ENCODE data around the gene KIF21A. TPM values are rescaled to one million over a fixed set of nuclear protein-coding genes. Genes with fewer than 3 reads are reported as not detected.

Gene KIF21A
- total RNA-seq, 2 experiments from 2014 or later: 28.5 to 30.5 TPM

DNA sequence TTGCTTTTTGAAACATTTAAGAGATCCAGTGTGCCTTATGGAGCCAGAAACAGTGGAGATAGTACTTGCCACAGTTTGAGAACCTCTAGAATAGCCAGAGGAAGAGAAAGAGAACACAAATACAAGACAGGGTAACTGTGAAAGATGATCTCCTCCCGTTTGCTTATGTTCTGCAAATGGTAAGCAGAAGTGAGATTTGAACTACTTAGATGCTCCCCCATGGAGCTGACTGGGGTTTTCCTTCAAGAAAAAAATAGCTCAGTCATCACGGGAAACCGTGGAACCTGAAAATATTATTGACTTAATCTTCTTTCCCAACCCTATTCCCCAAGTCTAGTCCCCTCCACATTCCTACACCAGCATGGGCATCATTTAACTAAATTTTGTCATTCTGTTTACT is 87.1 kb downstream of the KIF21A start:
- no peaks in the 10 kb centered on the region for H3K9me3 Mint-ChIP-seq
- H3K4me3 Mint-ChIP-seq: no peak overlapping the region
- no peak overlapping the region for H3K27ac Mint-ChIP-seq
- POLR2A ChIA-PET: no interaction called here
- intact Hi-C loops (cut with micrococcal nuclease): no loop called here
- peaks cover 36% of the 10 kb centered on the region for H3K36me3 Mint-ChIP-seq
- H3K27me3 Mint-ChIP-seq: no peaks in the 10 kb centered on the region
- CTCF ChIA-PET: no interaction called here
- no peak for DNase-seq
- no peaks in the 10 kb centered on the region for H3K4me1 Mint-ChIP-seq (ENCODE audit: low read depth)

DNA sequence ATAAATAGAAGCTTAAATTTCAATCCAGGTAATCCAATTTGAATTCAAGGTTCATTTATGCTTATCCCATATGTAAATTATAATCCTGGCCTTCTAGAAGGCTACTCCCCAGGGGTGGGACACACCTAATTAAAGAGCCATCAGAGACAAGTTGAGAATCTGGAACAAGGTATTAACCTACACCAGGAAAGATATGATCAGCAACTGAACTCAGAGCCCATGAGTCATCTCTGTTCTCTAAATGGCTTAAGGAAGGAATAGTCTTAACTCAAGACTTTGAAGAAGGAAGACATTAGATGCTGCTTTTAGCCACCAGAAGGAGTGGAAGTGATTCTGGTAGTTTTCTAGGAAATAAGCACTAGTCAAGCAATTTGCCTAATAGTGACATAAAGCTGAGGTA is 88.0 kb downstream of the KIF21A start:
- H3K4me1 Mint-ChIP-seq (ENCODE audit: low read depth): no peaks in the 10 kb centered on the region
- CTCF ChIA-PET: no interaction called here
- intact Hi-C loops (cut with micrococcal nuclease): no loop called here

DNA sequence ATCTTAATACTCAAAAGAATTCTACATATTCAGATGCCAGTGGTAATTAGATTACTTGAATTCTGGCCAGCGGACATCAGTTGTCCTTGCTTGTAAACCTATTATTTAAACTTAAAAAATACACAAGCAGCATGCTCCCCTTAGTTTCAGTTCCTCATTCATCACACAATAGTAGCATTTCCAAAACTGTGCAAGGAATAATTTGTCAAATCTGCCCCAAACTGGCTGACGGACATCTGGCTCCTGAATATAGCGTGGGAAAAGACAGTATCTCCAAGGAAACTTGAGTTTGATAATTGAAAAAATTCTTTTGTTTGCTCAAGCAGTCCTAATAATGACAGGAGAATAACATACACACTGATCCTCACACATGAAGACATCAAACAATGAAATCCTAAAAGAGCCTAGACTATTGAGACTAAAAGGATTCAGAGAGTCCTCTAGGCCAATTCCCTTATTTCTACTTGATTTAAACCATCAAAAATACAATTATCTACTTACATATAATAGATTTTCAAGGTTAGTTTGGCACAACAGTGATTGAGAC is 90.4 kb downstream of the KIF21A start:
- H3K27me3 Mint-ChIP-seq: no peaks in the 10 kb centered on the region
- no peak overlapping the region for H3K27ac Mint-ChIP-seq
- H3K9me3 Mint-ChIP-seq: no peaks in the 10 kb centered on the region
- POLR2A ChIA-PET: no interaction called here
- intact Hi-C loops (cut with micrococcal nuclease): no loop called here
- H3K4me1 Mint-ChIP-seq (ENCODE audit: low read depth): no peaks in the 10 kb centered on the region
- H3K36me3 Mint-ChIP-seq: peaks cover 33% of the 10 kb centered on the region
- no peak for DNase-seq
- CTCF ChIA-PET: no interaction called here
- H3K4me3 Mint-ChIP-seq: no peak overlapping the region

More for the DNA sequence above, 88.0 kb downstream of the KIF21A start:
- H3K4me3 Mint-ChIP-seq: no peak overlapping the region
- H3K27ac Mint-ChIP-seq: no peak overlapping the region
- no peak for DNase-seq
- H3K36me3 Mint-ChIP-seq: peaks cover 35% of the 10 kb centered on the region
- POLR2A ChIA-PET: no interaction called here
- no peaks in the 10 kb centered on the region for H3K9me3 Mint-ChIP-seq
- no peaks in the 10 kb centered on the region for H3K27me3 Mint-ChIP-seq

DNA sequence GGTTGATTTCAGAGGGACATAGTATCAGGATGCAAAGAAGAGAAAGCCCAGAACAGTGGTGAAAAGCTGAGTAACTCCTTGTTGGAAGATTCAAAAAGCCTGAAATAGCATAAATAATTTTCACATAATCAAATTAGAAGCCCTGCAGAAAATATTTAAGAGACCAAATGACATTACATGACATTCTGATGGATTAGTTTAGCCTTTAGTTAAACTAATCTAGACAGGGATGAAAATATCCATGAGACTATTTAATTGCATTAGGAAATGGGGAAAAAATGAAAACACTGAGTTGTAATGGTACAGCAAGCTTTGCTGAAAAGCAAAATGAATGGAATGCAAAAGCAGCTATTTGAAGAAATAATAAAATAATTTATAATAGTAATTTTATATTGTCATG is 91.8 kb downstream of the KIF21A start:
- Mint-ChIP-seq H3K4me1 (ENCODE audit: low read depth) (no peaks in the 10 kb centered on the region), H3K27ac (no peak overlapping the region), H3K27me3 (no peaks in the 10 kb centered on the region), H3K9me3 (no peaks in the 10 kb centered on the region), H3K4me3 (no peak overlapping the region), H3K36me3 (peaks cover 24% of the 10 kb centered on the region)
- CTCF ChIA-PET: no interaction called here
- POLR2A ChIA-PET: no interaction called here
- no peak for DNase-seq
- intact Hi-C loops (cut with micrococcal nuclease): no loop called here

DNA sequence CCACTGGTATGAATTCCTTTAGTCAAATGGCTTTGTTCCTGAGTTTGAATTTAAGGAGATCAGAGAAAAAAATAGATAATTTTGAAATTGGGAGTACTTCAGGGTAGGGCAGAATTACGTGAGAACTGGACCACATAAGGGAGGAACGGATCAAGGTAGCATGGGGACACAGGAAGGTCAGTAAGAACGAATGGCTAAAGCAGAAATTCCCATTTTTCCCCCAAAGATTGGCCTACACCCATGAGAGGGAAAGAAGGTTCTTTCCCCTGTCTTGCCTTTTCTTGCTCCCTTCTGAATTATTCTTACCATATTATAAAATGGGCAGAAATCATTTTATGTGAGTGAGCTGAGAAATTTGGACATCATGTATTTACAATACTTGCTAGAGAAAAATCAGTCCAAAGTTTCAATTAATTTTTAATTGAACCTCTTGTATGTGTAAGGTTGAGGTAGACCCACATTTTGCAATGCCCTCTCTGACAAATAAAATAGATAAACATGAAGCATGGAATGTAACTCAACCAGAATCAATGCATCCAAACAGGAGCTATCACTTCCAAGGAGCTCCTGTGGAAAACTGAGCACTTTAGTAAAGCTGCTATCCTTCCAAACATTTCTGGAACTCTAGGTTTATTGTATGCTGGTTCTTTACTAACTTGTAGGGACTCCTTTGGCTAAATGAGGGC is 93.8 kb downstream of the KIF21A start:
- ChIA-PET CTCF (no interaction called here), POLR2A (no interaction called here)
- no peaks in the 10 kb centered on the region for H3K27me3 Mint-ChIP-seq
- peaks cover 14% of the 10 kb centered on the region for H3K36me3 Mint-ChIP-seq
- H3K4me1 Mint-ChIP-seq (ENCODE audit: low read depth): no peaks in the 10 kb centered on the region
- H3K4me3 Mint-ChIP-seq: no peak overlapping the region
- intact Hi-C loops (cut with micrococcal nuclease): no loop called here
- H3K9me3 Mint-ChIP-seq: no peaks in the 10 kb centered on the region
- no peak overlapping the region for H3K27ac Mint-ChIP-seq
- no peak for DNase-seq

DNA sequence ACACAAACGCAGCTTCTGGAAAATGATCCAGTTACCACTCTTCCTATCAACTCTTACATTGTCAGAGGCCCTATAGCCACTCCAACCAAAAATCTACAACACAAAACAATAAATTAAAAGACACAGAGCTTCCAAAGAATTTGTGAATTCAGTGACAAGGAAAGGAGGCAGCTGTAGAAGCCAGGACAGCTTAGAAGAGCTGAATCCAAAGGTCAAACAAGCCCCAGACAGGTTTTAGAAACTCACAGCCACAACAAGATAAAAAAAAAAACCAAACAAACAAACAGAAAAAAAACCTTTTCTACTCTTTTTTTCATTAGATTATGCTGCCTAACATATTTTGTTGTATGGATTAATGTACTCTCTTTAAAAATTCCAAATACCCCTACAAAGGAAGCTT is 94.4 kb downstream of the KIF21A start:
- Mint-ChIP-seq H3K27me3 (no peaks in the 10 kb centered on the region), H3K36me3 (peaks cover 14% of the 10 kb centered on the region), H3K4me1 (ENCODE audit: low read depth) (no peaks in the 10 kb centered on the region), H3K4me3 (no peak overlapping the region), H3K9me3 (no peaks in the 10 kb centered on the region), H3K27ac (no peak overlapping the region)
- ChIA-PET POLR2A (no interaction called here), CTCF (no interaction called here)
- DNase-seq: no peak
- intact Hi-C loops (cut with micrococcal nuclease): no loop called here

DNA sequence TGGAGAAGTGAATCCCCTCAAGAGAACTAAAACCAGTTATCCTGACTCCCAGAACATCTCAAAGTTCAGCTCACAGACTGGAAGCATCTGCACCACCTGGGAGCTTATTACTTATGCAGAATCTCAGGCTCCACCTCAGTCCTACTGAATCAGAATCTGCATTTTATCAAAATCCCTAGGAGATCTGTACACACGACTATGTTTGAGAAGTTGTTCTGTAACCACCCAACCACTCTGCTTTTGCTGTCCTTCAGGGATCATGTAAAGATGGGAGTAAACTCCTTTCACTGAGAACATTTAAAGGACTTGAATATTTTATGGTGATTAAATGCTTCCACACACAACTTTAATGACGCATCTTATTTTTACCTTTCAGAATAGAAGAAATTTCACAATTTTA is 98.0 kb downstream of the KIF21A start:
- Mint-ChIP-seq H3K4me1 (ENCODE audit: low read depth) (peaks cover 16% of the 10 kb centered on the region), H3K36me3 (peaks cover 15% of the 10 kb centered on the region), H3K27me3 (no peaks in the 10 kb centered on the region), H3K27ac (no peak overlapping the region), H3K9me3 (no peaks in the 10 kb centered on the region), H3K4me3 (no peak overlapping the region)
- ChIA-PET POLR2A (no interaction called here), CTCF (no interaction called here)
- DNase-seq: no peak
- intact Hi-C loops (cut with micrococcal nuclease): loop anchor here (5.0 kb wide), 1 partner anchor 62 kb away; no protein-coding TSS in a partner anchor

DNA sequence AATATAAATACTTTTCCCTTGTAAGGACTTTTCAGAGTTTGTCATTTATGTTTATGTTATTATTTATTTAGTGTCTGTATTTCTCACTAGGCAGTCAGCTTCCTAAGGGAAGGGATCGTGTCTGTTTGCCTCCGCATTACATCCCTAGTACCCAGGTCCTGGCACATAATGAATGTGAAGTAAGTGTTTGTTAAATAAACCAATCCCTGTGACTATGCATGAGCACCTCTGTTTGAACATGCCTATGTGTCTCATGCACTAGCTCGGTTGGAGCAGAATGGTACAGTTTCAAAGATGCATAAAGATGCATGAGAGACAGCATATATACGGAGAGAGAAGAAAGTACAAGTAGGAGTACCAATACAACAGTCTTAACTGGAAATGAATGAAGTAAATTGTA is 99.3 kb downstream of the KIF21A start:
- no peaks in the 10 kb centered on the region for H3K27me3 Mint-ChIP-seq
- H3K4me1 Mint-ChIP-seq (ENCODE audit: low read depth): peaks cover 16% of the 10 kb centered on the region
- H3K9me3 Mint-ChIP-seq: no peaks in the 10 kb centered on the region
- POLR2A ChIA-PET: no interaction called here
- H3K27ac Mint-ChIP-seq: no peak overlapping the region
- H3K36me3 Mint-ChIP-seq: peaks cover 13% of the 10 kb centered on the region
- CTCF ChIA-PET: no interaction called here
- DNase-seq: no peak
- intact Hi-C loops (cut with micrococcal nuclease): loop anchor here (5.0 kb wide), 1 partner anchor 64 kb away; no protein-coding TSS in a partner anchor
- no peak overlapping the region for H3K4me3 Mint-ChIP-seq

DNA sequence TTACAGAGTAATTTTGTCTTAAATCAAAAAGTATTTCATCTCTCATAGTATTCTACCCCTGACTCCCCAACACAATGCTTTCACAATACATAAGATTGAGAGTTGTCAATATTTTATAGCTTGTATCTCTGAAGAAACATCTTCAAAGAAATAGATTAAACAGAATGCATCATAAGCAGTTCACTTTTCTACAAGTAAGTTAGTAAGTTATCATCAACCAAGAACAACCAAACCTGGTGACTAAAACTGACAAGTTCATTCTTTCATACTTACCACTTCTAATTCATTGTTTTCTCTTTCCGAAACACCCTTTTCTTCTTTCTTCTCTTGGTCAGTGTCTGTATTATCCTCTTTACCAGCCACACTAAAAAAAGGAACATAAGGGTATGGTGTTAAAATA is 101.2 kb downstream of the KIF21A start:
- Mint-ChIP-seq H3K4me3 (no peak overlapping the region), H3K36me3 (peaks cover 15% of the 10 kb centered on the region), H3K27ac (peak overlapping the region; percentile 26), H3K4me1 (ENCODE audit: low read depth) (peaks cover 16% of the 10 kb centered on the region), H3K9me3 (no peaks in the 10 kb centered on the region), H3K27me3 (no peaks in the 10 kb centered on the region)
- POLR2A ChIA-PET: no interaction called here
- CTCF ChIA-PET: no interaction called here
- DNase-seq: no peak
- intact Hi-C loops (cut with micrococcal nuclease): loop anchor here (1.0 to 5.0 kb wide), 4 partner anchors 31 to 126 kb away; partner anchors contain the start of gene KIF21A

DNA sequence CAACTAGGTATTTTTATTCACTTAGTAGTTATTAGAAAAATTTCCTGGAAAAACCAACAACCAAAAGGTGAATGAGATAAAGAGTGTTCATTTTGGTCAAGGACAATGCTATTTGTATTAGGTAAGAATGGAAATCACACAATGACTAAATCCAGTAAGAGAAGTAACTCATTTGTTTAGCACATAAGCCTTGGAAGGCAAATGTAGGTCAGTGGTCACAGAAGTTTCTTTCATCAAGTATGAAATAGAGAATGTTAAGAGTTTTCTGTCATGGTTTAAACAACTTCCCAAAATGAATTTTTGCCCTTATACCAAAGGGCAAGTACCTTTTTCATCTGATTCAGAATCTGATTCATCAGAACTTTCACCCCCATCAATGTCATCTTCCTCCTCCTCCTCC is 101.7 kb downstream of the KIF21A start:
- intact Hi-C loops (cut with micrococcal nuclease): loop anchor here (1.0 to 5.0 kb wide), 4 partner anchors 32 to 126 kb away; partner anchors contain the start of gene KIF21A
- Mint-ChIP-seq H3K27me3 (no peaks in the 10 kb centered on the region), H3K4me1 (ENCODE audit: low read depth) (peaks cover 16% of the 10 kb centered on the region), H3K27ac (peak overlapping the region; percentile 23), H3K36me3 (peaks cover 15% of the 10 kb centered on the region), H3K9me3 (no peaks in the 10 kb centered on the region), H3K4me3 (no peak overlapping the region)
- no peak for DNase-seq
- ChIA-PET CTCF (no interaction called here), POLR2A (no interaction called here)

DNA sequence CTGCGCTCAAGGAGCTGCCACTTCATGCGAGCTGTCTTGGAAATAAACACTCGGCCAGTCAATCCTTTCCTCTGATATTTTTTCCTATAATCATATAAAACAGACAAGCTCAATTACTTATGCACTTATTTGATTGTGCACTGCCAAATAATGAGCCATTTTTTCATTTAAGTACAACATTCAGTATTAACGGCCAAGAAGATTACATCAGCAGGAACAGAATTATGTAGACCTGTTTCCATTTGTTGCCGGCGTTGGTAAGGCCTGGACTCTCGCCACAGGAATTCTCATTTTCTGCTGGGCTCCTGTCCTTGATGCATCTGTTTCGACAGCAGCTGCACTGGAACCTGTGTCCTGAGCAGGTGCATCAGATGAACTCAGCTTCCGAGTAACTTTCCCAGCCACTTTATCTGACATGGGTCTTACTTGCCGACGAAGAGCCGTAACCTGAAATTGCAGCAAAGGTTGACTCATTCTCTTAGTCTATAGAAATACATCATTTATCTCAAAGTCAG is 110.2 kb downstream of the KIF21A start:
- peaks cover 18% of the 10 kb centered on the region for H3K4me1 Mint-ChIP-seq (ENCODE audit: low read depth)
- H3K9me3 Mint-ChIP-seq: no peaks in the 10 kb centered on the region
- ChIA-PET CTCF (interaction anchor here (0.6 kb wide), 1 partner anchor 13 kb away, joined by 3 read pairs; no protein-coding TSS in a partner anchor), POLR2A (no interaction called here)
- DNase-seq: no peak
- no peaks in the 10 kb centered on the region for H3K27me3 Mint-ChIP-seq
- no peak overlapping the region for H3K4me3 Mint-ChIP-seq
- intact Hi-C loops (cut with micrococcal nuclease): loop anchor here (5.0 kb wide), 2 partner anchors 70 to 285 kb away; partner anchors contain the start of gene ABCD2
- peaks cover 27% of the 10 kb centered on the region for H3K36me3 Mint-ChIP-seq
- no peak overlapping the region for H3K27ac Mint-ChIP-seq

DNA sequence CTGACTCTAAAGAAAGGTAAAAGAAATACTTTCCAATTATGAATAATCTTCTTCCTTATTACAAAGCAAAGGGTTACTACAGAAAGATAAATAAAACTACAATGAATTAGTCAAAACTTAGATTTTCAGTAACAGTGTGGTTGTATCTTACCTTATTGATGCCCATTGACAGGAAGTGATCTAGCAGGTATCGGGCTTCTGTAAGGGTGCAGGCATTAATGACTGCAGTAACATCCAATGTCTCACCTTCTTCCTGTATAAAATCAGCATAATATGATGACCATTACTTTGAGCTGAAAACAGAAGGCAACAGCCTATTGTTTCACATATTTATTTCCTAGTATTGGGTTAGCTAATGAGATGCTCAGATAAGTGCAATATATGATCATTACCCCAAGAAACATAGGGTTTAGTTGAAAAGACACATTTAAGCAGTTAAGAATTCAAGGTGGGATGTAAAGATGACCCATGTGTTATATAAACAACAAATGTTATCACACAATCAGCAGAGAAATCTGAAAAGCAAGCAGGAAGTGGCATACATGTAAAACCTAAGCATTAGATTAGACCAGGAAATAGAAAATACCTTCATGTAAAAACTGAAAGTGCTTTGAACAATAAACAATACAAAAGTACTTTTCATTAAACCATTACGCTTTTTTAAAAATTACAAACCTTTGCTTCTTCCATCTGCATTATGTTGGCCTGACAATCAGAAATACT is 111.2 kb downstream of the KIF21A start:
- H3K36me3 Mint-ChIP-seq: peaks cover 28% of the 10 kb centered on the region
- no peak for DNase-seq
- H3K9me3 Mint-ChIP-seq: no peaks in the 10 kb centered on the region
- H3K27me3 Mint-ChIP-seq: no peaks in the 10 kb centered on the region
- H3K4me3 Mint-ChIP-seq: no peak overlapping the region
- POLR2A ChIA-PET: no interaction called here
- intact Hi-C loops (cut with micrococcal nuclease): loop anchor here (5.0 kb wide), 2 partner anchors 71 to 286 kb away; partner anchors contain the start of gene ABCD2
- peaks cover 18% of the 10 kb centered on the region for H3K4me1 Mint-ChIP-seq (ENCODE audit: low read depth)
- H3K27ac Mint-ChIP-seq: no peak overlapping the region
- CTCF ChIA-PET: no interaction called here
